HG02623 (cell line): ENCODE results near the gene CDYL.
"Not testable (repeated sequence)": the region's sequence is repeated elsewhere in the genome, so short reads cannot be mapped to it uniquely, and the experiment has no call there.

Source experiments
- ATAC-seq: cut with Tn5 transposase; IDR thresholded peaks from one replicate; pipeline ENCODE4 v1.9.1; 2021; ENCODE audit warnings: moderate library complexity; ENCODE audit not compliant: unreplicated experiment

Gene CDYL

GRCh38 chr6:4979426-4979825, 203.2 kb downstream of the CDYL start:
- no peak for ATAC-seq

GRCh38 chr6:4981761-4982160, 205.6 kb downstream of the CDYL start:
- no peak for ATAC-seq

- no peak for ATAC-seq
These were observed 207.1 kb downstream of the CDYL start for GRCh38 chr6:4983322-4983721.

- ATAC-seq, result no peak
These were observed 210.8 kb downstream of the CDYL start for GRCh38 chr6:4986999-4987398.

- no peak for ATAC-seq
These were observed 211.2 kb downstream of the CDYL start for GRCh38 chr6:4987432-4987831.

- ATAC-seq, result no peak
These were observed 218.5 kb downstream of the CDYL start for GRCh38 chr6:4994741-4995140.

GRCh38 chr6:4997862-4998261, 221.7 kb downstream of the CDYL start:
- ATAC-seq, result no peak

- no peak for ATAC-seq
These were observed 223.4 kb downstream of the CDYL start for GRCh38 chr6:4999586-4999985.

- ATAC-seq, result peak; percentile 91
These were observed 227.6 kb downstream of the CDYL start, which contains the start of gene RPP40 for GRCh38 chr6:5003604-5004372. Gene RPP40 (minus strand): TSS chr6:5004037. CDS start chr6:5004002, 35 bp downstream.

- ATAC-seq, result no peak
These were observed 228.3 kb downstream of the CDYL start for GRCh38 chr6:5004373-5005037.

GRCh38 chr6:5005038-5005433, 228.8 kb downstream of the CDYL start:
- not testable (repeated sequence) for ATAC-seq
